Measurements from ENCODE around the gene HERC6. TPM values are rescaled to one million over a fixed set of nuclear protein-coding genes. Genes with fewer than 3 reads are reported as not detected.
"Not testable (repeated sequence)": the region's sequence is repeated elsewhere in the genome, so short reads cannot be mapped to it uniquely, and the experiment has no call there.

Gene HERC6
- total RNA-seq, 2 experiments from 2014 or later: 1.1 to 1.8 TPM

- POLR2A ChIA-PET: no interaction called here
- CTCF ChIA-PET: no interaction called here
Observed at GRCh38 chr4:88442689-88443191, 64.1 kb downstream of the HERC6 start.

GRCh38 chr4:88443486-88443885 lies 64.8 kb downstream of the HERC6 start:
- CTCF ChIA-PET: no interaction called here
- POLR2A ChIA-PET: no interaction called here

GRCh38 chr4:88445252-88445651 lies 66.6 kb downstream of the HERC6 start:
- POLR2A ChIA-PET: no interaction called here

GRCh38 chr4:88446124-88446523 lies 67.5 kb downstream of the HERC6 start:
- ChIA-PET POLR2A (no interaction called here), CTCF (interaction anchor here (1.1 kb wide), 1 partner anchor 9 kb away, joined by 3 read pairs; no protein-coding TSS in a partner anchor)

More at GRCh38 chr4:88445252-88445651, 66.6 kb downstream of the HERC6 start:
- CTCF ChIA-PET: no interaction called here

GRCh38 chr4:88447371-88448095 lies 68.9 kb downstream of the HERC6 start:
- CTCF ChIA-PET: no interaction called here
- POLR2A ChIA-PET: no interaction called here

GRCh38 chr4:88448211-88448765 lies 69.6 kb downstream of the HERC6 start:
- CTCF ChIA-PET: interaction anchor here (1.2 kb wide), 1 partner anchor 9 kb away, joined by 4 read pairs; the partner anchor contains the start of gene HERC5
- POLR2A ChIA-PET: not testable (repeated sequence)

- CTCF ChIA-PET: interaction anchor here (0.7 to 1.2 kb wide), 2 partner anchors 8 to 228 kb away, joined by 3 to 4 read pairs; partner anchors contain the start of gene HERC5
- POLR2A ChIA-PET: no interaction called here
Observed at GRCh38 chr4:88448889-88449288, 70.2 kb downstream of the HERC6 start.

- POLR2A ChIA-PET: no interaction called here
Observed at GRCh38 chr4:88449290-88449689, 70.6 kb downstream of the HERC6 start.

GRCh38 chr4:88451205-88451604 lies 72.6 kb downstream of the HERC6 start:
- ChIA-PET POLR2A (no interaction called here), CTCF (interaction anchor here (0.9 kb wide), 1 partner anchor 73 kb away, joined by 3 read pairs; the partner anchor contains the start of gene HERC6)

More at GRCh38 chr4:88449290-88449689, 70.6 kb downstream of the HERC6 start:
- CTCF ChIA-PET: interaction anchor here (0.7 to 1.2 kb wide), 2 partner anchors 8 to 228 kb away, joined by 3 to 4 read pairs; partner anchors contain the start of gene HERC5

GRCh38 chr4:88452912-88453311 lies 74.3 kb downstream of the HERC6 start:
- CTCF ChIA-PET: no interaction called here
- POLR2A ChIA-PET: no interaction called here

- CTCF ChIA-PET: interaction anchor here (0.6 to 1.5 kb wide), 4 partner anchors 8 to 211 kb away, joined by 3 to 4 read pairs (median 4); no protein-coding TSS in a partner anchor
- POLR2A ChIA-PET: interaction anchor here (1.2 to 2.3 kb wide), 3 partner anchors 74 to 173 kb away, joined by 3 to 17 read pairs (median 5); partner anchors contain the start of genes HERC6 and PPM1K
Observed at GRCh38 chr4:88456670-88457306, 78.1 kb downstream of the HERC6 start, which contains the start of gene HERC5. Gene HERC5, plus strand, starts transcription at chr4:88457119. Its CDS starts 151 bp downstream, at chr4:88457270.

- POLR2A ChIA-PET: interaction anchor here (1.2 to 2.3 kb wide), 3 partner anchors 74 to 173 kb away, joined by 3 to 17 read pairs (median 5); partner anchors contain the start of genes HERC6 and PPM1K
- CTCF ChIA-PET: interaction anchor here (0.6 to 1.5 kb wide), 4 partner anchors 9 to 211 kb away, joined by 3 to 4 read pairs (median 4); no protein-coding TSS in a partner anchor
Observed at GRCh38 chr4:88457307-88458103, 78.9 kb downstream of the HERC6 start.

- ChIA-PET CTCF (interaction anchor here (0.6 to 1.5 kb wide), 2 partner anchors 111 to 138 kb away, joined by 3 to 4 read pairs; no protein-coding TSS in a partner anchor), POLR2A (interaction anchor here (0.6 to 2.3 kb wide), 2 partner anchors 174 to 215 kb away, joined by 3 to 17 read pairs; partner anchors contain the start of gene PPM1K)
Observed at GRCh38 chr4:88458104-88458740, 79.6 kb downstream of the HERC6 start.

GRCh38 chr4:88465653-88466192 lies 87.1 kb downstream of the HERC6 start:
- POLR2A ChIA-PET: no interaction called here
- CTCF ChIA-PET: no interaction called here

GRCh38 chr4:88467392-88467791 lies 88.7 kb downstream of the HERC6 start:
- POLR2A ChIA-PET: no interaction called here
- CTCF ChIA-PET: no interaction called here

GRCh38 chr4:88477229-88477860 lies 98.7 kb downstream of the HERC6 start:
- CTCF ChIA-PET: no interaction called here

GRCh38 chr4:88478247-88478646 lies 99.6 kb downstream of the HERC6 start:
- ChIA-PET CTCF (no interaction called here), POLR2A (no interaction called here)

More at GRCh38 chr4:88477229-88477860, 98.7 kb downstream of the HERC6 start:
- POLR2A ChIA-PET: no interaction called here

GRCh38 chr4:88481537-88481936 lies 102.9 kb downstream of the HERC6 start:
- ChIA-PET POLR2A (no interaction called here), CTCF (interaction anchor here (1.1 kb wide), 1 partner anchor 18 kb away, joined by 3 read pairs; no protein-coding TSS in a partner anchor)
